NCI-H2171 (cell line): ENCODE data around the gene ARID5A.
"Not testable (repeated sequence)": the region's sequence is repeated elsewhere in the genome, so short reads cannot be mapped to it uniquely, and the experiment has no call there.

Source experiments
- DNase-seq: peaks from one replicate; lab custom pipeline; 2025; lab: John Stamatoyannopoulos, UW

The ARID5A gene

GRCh38 chr2:96539215-96539920 is 2.8 kb downstream of the ARID5A start:
- no peak for DNase-seq

GRCh38 chr2:96540136-96540535 is 3.6 kb downstream of the ARID5A start:
- DNase-seq, result no peak

GRCh38 chr2:96541398-96542152 is 5.0 kb downstream of the ARID5A start:
- DNase-seq, result no peak

DNA sequence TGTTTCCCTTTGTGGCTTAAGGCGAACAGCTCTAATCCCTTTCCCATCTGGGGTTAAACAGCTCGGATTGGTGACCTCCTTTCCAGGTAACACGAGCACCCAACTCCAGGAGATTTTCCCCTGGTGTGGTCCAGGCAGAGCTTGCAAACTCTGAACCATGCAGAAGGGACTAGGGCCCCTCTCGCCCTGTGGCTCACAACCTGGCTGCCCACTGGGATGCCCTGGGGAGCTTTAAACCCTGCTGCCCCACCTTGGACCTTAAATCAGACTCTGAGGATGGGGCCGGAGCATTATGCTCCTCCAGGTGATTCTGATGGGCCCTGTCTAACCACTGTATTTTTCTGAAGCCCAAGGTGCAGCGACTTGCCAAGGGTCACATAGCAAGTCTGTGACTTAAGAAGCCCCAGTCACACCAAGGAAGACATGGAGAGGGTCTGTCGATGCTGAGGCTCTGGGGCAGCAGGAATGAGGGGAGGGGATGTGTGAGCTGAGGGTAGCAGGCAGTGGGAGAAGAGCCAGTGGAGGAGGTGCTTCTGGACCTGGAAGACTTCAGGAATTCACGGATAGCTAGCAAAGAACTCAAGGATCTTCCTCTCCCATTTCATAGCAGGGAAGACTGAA is 5.9 kb downstream of the ARID5A start:
- no peak for DNase-seq

GRCh38 chr2:96546321-96546720 is 9.8 kb downstream of the ARID5A start:
- no peak for DNase-seq

DNA sequence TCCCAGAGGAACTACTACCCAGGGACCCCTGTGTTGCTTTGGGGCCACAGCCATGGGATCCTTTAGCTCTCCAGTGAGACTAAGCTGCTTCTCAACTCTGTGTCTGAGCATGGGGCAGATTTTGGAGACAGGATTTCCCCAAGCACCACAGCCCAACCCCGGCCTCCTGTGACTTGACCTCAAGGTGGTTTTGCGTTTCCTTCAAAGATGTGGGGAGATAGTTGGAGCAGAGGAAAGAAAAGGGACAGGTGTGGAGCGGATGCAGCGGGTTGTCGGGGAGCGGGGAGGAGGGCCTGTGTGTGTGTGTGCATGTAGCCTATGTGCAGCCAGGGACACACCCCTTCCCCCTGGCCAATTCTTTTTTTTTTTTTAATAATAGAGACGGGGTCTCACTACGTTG is 10.2 kb downstream of the ARID5A start:
- DNase-seq, result no peak

DNA sequence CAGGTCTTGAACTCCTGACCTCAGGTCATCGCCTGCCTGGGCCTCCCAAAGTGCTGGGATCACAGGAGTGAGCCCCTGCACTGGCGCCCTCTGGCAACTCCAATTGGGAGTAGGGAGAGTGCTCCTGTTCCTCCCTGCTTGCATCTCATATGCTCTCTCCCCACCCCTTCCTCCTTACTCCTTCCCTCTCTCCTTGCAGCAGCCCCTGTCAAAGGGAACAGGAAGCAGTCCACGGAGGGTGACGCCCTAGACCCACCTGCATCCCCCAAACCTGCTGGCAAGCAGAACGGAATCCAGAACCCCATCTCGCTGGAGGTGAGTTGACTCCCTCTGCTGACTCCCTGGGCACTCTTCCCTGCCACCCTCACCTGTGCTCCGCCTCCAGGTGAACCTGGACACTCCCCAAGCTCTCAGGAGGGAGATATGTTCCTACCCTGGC is 10.7 kb downstream of the ARID5A start:
- DNase-seq, result no peak

GRCh38 chr2:96547731-96548171 is 11.2 kb downstream of the ARID5A start:
- no peak for DNase-seq

DNA sequence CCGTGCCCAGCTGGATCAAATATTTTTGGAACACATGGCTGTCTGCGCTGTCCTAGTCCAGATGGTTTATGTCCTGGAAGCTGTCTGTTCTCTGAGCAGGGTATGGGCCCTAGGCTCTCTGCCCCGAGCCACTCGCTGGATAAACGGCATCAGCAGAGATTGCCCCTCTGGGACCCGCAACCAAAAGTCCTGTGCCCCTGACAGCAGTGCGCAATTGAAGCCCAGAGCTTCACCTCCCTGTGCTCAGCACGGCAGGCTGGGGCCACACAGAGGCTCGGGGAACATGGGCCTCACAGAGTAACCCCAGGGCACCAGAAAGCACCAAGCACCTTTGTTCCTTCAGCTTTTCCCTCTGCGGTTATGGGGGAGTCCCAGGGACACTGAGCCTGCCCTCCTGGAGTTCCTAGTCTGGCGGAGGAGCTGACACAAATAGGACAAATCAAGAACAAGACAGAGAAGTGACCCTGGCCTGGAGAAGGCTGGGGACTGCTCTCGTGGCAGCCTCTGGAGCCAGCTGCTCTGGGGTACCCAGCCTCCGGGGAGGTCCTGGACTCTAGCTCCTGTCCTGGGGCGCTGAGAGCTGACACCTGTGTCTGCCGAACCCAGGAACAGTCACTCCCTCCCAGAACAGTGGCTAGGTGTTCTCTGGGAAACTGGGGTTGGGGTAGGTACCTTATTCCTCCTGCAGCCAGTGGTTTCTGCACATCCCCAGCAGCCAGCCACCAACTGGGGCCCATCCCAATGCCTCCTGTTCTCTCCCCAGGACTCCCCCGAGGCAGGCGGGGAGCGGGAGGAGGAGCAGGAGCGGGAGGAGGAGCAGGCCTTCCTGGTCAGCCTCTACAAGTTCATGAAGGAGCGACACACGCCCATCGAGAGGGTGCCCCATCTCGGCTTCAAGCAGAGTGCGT is 12.3 kb downstream of the ARID5A start:
- no peak for DNase-seq

DNA sequence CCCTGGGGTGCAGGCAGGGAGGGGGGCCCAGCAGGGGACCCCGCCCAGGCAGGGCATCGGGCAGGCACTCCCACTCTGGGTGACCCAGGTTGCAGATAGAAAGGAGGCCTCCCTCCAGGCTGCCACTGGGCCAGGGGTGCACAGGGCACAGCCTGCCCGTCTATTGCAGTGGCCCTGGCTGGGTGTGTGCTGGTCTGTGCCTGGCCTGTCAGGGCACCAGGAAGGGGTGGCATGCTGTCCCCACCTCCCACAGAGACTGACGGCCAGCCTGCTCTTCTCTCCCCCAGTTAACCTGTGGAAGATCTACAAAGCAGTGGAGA is 12.9 kb downstream of the ARID5A start:
- no peak for DNase-seq

DNA sequence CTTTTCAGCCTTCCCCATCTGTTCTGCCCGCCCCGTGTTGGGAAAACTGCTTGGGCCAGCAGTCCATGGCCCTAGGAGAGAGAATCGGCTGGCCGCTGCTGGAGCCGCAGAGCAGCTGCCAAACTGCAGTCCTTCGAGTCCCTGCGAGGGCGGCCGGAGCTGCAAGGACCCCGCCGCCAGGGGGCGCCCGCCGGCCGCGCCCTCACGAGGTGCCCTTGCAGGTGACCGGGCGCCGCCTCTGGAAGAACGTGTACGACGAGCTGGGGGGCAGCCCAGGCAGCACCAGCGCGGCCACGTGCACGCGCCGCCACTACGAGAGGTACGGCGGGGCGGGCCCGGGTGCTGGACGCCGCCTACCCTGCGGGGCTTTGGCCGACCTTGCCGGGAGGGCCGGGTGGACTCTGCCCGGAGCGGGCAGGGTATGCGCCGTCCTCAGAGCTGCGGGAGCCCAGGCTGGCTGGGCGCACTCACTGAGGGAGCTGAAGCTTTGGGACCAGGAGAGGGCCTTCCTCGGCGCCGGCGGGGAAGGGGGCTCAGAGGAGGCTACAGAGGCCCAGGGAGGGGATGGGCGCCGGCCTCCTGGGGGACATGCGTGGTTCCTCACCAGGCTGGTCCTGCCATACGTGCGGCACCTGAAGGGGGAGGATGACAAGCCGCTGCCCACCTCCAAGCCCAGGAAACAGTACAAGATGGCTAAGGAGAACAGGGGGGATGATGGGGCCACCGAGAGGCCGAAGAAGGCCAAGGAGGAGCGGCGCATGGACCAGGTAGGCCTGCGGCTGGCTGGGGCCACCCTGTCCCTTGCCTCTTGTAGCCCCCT is 13.6 kb downstream of the ARID5A start:
- no peak for DNase-seq

GRCh38 chr2:96550787-96551604 is 14.4 kb downstream of the ARID5A start:
- no peak for DNase-seq

GRCh38 chr2:96551605-96552314 is 15.2 kb downstream of the ARID5A start:
- no peak for DNase-seq

DNA sequence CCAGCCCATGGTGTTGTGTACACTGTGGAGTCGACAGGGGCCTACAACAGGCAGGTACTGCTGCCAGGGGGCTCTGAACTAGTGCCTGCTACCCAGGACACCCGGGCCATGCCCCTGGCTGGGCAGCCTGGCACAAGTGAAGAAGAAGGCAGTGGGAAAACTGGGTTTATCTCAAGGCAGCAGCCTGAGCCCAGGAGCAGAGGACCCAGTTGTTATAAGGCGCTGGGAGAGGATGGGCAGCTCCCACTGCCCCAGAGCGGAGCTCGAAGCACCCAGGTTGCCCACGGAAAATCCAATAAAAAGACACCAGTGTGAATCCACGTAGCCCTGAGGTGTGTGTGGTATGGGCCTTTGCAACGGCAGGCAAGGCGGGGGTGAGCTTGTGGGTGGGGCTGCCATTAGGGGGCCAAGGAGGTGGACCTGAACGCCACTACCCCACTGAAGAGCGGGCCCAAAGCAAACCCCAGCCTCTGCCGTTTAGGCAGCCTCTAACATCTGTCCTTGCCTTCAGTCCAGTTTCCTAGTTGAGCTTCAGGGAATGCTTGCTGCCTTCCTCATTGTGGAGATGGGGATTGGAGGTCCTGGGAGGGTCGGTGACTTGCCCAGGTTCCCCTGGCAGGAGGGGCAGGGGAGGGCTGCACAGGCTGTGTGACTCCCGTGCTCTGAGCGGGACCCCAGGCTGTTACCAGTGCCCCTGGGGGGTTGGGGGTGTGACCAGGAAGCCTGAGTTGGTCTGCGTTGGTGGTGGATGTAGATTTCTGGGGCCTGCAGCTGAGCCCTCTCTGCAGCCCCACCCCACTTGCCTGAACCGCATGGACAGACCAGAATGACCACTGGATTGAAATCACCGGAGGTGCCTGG is 16.0 kb downstream of the ARID5A start:
- no peak for DNase-seq

DNA sequence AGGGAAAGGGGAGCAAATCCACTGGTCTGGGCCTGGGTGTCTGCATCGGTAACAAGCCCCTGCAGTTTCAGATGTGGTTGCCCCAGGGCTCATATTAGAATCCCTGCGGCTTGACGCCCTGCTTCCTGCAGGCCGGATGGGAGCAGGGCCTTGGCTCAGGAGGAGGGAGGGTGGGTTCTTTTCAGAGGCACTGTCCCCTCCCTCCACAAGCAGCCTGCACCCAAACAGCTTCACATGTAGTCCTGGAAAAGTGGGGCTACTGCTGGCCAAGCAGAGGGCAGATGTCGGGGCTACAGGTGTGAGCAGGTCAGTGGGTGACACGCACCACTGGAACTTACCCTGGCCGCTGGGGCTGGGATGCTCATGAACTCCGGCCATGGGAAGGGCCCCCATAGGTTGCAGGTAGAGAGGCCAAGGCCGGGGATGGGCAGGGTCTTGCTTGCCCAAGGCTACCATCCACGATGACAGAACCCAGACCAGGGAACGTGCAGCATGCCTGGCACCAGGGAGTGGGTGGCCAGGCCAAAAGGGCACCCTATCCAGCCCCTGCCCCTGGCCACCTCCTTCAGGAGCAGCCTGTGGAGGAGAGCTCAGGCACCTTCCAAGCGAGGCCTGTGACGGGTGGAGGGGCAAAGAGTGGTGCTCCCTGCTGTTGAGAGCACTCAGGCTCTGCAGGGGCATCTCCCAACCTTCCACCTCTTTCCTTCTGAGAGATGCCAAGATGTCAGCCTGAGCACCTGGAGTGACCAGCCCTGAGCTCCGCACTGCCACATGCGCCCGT is 16.8 kb downstream of the ARID5A start:
- no peak for DNase-seq

GRCh38 chr2:96553957-96554292 is 17.4 kb downstream of the ARID5A start:
- DNase-seq, result not testable (repeated sequence)

DNA sequence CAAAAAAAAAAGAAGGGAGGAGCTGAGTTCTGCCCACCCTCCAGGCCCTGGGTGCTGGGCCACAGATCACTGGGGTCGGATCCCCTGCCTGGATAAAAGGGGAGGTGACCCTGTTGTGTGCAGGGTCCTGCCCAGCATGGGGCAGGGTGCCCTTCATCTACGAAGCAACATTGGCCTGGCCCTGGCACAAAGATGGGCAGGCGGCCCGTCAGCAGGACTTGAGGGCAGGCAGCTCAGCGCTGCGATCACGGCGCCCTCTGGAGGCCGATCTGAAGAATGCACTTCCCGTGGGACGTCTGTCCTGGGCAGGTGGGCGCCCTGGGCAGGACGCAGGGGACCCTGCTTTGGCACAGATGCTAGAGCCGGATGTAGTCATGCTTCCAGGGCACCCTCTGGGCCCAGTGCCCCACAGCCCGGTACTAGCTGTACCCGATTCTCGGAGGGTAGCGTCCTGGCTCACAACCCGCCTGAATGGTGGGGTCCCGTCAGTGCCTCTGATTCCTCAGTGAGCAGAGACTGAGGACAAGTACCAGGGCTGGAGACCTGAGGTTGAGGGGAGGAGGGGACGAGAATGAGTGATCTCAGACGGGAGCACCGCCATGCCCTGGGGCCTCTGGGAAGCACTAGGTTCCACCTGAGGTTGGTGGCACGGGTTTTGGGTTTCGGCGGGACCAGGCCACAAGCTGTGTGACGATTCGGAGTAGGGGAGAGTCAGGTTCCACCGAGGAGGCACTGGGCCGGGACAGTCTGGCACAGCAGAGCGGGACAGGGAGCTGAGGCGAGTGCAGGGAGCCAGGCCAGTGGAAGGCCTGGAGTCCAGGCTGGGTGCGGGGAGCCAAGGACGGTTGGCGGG is 18.0 kb downstream of the ARID5A start:
- DNase-seq, result peak; percentile 21
